Breast epithelium (tissue), 3 donors: ENCODE data around the gene NAMPT.

Source experiments
- CTCF ChIP-seq, 3 donors: fragments of 450-650 bp; IDR thresholded peaks; one replicate each; pipeline ENCODE4 v1.5.1; 2016 to 2017; ENCODE audit warnings: antibody characterized with exemption in 3 of 3, mild to moderate bottlenecking in 3 of 3, moderate library complexity in 3 of 3
- POLR2AphosphoS5 ChIP-seq, 3 donors: sonication (generic); formaldehyde crosslinking; IDR thresholded peaks; one replicate each; pipeline ENCODE4 v1.6.1; 2017; ENCODE audit warnings: antibody characterized with exemption in 3 of 3

GRCh38 chr7:106276513-106276912 is 8.3 kb downstream of the NAMPT start:
- TF ChIP-seq CTCF (IDR thresholded peaks at IDR 0.05), result no peak
- no peak for TF ChIP-seq POLR2AphosphoS5 (IDR thresholded peaks at IDR 0.05)
